HG03575 (cell line): ENCODE results near the gene TRPM4.
"Not testable (repeated sequence)": the region's sequence is repeated elsewhere in the genome, so short reads cannot be mapped to it uniquely, and the experiment has no call there.

Experiments
- ATAC-seq: cut with Tn5 transposase; IDR thresholded peaks from one replicate; pipeline ENCODE4 v1.9.1; 2021; ENCODE audit not compliant: unreplicated experiment, insufficient number of reproducible peaks, low FRiP score; ENCODE audit errors: extremely low read depth

The TRPM4 gene

DNA sequence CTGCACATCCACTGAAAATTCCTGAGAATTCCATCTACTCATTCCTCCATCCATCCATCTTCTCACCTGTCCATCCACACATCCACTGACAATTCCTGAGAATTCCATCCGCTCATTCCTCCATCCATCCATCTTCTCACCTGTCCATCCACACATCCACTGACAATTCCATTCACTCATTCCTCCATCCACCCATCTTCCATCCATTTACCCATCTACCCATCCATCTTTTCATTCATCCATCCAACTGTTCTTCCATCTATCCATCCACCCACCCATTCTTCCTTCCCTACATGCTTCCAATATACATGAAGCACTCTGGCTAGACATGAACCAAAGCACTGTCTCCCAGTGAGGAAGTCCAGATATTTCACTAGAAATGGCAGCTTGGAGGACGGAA lies 15.6 kb downstream of the TRPM4 start:
- no peak for ATAC-seq

DNA sequence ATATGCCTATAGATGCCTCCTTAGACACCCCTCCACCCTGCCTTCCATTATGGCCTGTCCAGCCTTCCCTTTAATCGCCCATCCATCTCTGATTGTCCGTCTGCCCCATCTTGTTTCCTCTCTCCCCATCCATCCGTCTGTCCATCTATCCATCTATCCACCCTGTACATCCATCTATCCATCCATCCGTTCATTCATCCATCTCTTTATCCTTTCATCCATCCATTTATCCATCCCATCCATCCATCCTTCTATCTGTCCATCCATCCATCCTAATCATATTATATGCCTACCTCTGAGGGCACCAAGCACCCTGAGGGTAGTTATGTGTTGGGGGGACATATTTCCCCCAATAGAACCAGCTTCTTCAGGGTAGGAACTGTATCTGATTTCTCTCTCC lies 23.1 kb downstream of the TRPM4 start:
- ATAC-seq = no peak

DNA sequence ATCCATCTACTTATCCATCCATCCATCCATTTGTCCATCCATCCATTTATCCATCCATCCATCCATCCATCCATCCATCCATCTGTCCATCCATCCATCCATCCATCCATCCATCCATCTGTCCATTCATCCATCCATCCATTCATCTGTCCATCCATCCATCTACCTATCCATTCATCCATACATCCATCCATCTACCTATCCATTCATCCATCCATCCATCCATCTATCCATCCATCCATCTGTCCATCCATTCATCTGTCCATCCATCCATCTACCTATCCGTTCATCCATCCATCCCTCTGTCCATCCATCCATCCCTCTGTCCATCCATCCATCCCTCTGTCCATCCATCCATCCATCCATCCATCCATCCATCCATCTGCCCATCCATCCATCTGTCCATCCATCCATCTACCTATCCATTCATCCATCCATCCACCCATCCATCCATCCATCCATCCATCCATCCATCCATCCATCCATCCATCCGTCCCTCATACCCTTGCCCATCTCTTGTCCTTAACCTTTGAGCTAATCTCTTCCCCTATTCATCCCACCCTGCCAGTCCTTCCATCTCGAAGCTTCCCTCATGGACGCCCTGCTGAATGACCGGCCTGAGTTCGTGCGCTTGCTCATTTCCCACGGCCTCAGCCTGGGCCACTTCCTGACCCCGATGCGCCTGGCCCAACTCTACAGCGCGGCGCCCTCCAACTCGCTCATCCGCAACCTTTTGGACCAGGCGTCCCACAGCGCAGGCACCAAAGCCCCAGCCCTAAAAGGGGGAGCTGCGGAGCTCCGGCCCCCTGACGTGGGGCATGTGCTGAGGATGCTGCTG lies 24.6 kb downstream of the TRPM4 start:
- not testable (repeated sequence) for ATAC-seq

DNA sequence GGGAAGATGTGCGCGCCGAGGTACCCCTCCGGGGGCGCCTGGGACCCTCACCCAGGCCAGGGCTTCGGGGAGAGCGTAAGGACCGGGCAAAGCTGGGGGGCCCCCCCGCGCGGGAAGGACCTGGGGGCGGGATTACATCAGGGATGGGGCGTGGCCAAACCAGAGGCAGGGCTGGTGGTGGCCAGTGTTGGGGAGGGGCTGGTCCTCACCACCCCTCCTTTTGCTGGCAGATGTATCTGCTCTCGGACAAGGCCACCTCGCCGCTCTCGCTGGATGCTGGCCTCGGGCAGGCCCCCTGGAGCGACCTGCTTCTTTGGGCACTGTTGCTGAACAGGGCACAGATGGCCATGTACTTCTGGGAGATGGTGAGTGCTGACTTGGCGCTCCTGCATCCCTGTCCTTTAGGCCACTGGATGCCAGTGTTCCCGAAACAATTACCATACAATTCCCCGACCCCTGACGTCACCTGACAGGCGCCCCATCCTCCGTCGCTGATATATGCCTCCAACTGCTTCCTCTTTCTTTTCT lies 25.3 kb downstream of the TRPM4 start:
- no peak for ATAC-seq

DNA sequence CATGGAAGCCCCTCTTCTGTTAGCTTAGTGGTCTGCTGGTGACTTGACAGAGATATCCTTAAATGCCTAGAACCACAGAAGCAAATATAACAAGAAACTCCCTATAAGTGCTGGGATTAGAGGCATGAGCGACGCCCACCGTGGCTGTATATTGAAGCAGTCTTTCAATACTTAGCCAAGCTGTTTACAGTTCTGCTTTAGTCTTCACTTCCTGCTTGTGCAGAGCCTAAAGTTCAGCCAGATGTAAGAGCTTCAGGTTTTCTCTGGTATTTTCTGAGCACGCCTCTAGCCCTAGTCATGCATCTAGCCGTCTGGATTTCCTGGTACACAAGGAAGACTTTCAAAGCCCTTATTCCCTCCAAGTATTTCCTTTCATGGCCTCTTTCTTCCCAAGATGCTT lies 28.5 kb downstream of the TRPM4 start:
- no peak for ATAC-seq

DNA sequence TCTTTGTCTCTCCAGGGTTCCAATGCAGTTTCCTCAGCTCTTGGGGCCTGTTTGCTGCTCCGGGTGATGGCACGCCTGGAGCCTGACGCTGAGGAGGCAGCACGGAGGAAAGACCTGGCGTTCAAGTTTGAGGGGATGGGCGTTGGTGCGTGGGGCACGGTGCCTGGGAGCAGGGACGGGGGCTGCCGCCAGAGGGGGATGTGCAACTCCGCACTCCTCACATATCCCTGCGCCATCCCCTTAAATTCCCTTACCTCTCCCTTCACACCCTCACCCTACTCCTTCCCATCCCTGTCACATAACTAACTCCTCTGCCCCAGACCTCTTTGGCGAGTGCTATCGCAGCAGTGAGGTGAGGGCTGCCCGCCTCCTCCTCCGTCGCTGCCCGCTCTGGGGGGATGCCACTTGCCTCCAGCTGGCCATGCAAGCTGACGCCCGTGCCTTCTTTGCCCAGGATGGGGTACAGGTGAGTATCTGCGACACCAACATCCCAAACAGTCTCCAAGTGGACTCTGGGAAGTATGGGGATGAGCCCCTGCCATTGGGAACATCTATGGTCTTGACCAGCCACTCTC lies 31.1 kb downstream of the TRPM4 start:
- ATAC-seq = no peak

DNA sequence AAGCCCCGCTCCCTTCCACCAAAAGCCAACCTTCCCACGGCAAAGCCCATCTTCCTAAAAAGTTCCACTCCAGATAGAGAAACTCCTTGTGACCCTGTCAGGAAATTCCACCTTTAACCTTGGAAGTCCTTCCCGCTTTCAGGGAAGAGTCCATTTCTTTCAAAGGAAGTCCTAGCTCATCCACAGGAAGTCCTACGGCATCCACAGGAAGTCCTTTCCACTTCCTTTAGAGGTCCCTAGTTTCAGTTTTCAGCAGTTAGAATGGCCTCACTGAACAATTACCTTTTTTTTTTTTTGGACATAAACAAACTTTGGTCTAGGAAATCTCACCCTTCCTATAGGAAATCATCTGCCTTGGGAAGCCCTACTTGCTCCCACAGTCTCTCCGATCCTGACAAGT lies 31.7 kb downstream of the TRPM4 start:
- ATAC-seq = no peak

DNA sequence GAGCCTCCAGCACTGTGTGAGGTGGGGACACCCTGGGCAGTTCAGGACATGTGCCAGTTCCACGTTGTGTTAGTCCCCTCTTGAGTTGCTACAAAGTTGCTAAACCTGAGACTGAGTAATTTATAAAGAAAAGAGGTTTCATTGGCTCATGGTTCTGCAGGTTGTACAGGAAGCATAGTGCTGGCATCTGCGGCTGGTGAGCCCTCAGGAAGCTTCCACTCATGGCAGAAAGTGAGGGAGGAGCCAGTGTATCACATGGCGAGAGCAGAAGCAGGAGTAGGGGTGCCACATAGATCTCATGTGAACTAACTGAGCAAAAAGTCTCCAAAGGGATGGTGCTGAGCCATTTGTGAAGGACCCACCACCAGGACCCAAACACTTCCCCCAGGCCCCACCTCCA lies 33.2 kb downstream of the TRPM4 start:
- no peak for ATAC-seq

DNA sequence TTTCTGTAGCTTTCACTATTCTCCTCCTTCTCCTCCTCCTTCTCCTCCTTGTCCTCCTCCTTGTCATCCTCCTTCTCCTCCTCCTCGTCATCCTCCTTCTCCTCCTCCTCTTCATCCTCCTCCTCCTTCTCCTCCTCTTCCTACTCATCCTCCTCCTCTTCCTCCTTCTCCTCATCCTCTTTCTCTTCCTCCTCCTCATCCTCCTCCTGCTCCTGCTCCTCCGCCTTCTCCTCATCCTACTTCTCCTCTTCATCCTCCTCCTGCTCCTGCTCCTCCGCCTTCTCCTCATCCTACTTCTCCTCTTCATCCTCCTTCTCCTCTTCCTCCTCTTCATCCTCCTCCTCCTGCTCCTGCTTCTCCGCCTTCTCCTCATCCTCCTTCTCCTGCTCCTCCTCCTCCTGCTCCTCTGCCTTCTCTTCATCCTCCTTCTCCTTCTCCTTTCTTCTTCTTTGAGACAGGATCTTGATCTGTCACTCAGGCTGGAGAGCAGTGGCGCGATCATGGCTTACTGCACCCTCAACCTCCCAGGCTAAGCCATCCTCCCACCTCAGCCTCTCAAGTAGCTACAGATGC lies 36.3 kb downstream of the TRPM4 start:
- no peak for ATAC-seq

DNA sequence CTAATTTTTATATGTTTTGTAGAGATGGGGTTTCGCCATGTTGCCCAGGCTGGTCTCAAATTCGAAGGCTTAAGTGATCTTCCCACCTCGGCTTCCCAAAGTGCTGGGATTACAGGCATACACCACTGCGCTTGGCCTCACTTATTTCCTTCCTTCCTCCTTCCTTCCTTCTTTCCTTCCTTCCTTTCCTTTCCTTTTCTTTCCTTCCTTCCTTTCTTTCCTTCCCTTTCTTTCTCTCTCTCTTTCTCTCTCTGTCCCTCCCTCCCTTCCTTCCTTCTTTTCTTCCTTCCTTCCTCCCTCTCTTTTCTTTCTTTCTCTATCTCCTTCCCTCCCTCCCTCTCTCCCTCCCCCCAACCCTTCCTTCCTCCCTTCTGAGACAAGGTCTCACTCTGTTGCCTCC lies 36.8 kb downstream of the TRPM4 start:
- no peak for ATAC-seq

DNA sequence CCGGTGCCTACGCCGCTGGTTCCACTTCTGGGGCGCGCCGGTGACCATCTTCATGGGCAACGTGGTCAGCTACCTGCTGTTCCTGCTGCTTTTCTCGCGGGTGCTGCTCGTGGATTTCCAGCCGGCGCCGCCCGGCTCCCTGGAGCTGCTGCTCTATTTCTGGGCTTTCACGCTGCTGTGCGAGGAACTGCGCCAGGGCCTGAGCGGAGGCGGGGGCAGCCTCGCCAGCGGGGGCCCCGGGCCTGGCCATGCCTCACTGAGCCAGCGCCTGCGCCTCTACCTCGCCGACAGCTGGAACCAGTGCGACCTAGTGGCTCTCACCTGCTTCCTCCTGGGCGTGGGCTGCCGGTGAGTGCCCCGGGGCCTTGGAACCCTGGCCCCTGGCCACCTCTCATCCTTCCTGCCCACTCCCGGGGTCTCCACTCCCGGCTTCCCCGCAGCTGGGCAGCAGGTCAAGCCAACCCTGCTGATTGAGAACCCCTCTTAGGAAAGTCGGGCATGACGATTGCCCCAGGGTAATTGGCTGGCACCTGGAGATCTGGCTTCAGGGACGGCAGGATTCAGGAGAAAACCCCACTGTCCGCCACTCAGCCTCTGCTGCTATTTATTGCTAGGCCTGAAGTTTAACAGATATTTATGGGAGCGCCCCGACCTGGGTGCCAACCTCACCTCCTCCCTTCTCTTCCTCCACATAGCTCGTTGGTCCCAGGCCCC lies 39.1 kb downstream of the TRPM4 start:
- no peak for ATAC-seq

DNA sequence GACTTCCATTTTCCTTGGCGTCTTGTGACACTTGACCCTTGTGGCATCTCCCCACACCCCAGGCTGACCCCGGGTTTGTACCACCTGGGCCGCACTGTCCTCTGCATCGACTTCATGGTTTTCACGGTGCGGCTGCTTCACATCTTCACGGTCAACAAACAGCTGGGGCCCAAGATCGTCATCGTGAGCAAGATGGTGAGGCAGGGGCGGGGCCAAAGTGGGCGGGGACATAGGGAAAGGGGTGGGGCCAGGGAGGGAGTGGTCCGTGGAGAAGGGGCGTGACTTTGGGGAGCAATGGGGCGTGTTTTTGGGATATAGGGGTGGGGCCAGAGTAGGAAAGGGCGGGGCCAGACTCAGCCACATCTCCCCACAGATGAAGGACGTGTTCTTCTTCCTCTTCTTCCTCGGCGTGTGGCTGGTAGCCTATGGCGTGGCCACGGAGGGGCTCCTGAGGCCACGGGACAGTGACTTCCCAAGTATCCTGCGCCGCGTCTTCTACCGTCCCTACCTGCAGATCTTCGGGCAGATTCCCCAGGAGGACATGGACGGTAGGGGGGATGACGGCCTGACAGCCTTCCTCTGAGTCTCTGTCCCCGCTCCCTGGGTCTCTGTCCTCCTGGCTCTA lies 42.8 kb downstream of the TRPM4 start:
- ATAC-seq = no peak

DNA sequence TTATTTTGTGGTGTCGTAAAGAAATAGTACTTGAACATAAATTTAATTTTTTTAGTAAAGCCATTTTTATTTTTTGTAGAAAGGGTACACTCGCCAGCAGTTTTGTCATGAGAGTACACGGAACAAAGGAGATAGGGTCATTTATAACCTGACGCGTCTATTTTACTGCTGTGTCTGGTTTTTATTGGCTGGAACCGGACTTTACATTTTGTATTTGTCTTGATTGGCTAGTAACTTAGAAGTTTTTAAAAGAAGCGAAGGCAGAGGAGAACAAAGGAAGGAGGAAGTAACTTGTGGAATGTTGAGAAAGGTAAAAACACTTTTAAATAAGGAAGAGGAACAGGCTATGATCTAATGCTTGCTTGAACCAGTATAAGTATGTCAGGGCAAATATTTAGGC lies 43.5 kb downstream of the TRPM4 start:
- ATAC-seq = no peak

DNA sequence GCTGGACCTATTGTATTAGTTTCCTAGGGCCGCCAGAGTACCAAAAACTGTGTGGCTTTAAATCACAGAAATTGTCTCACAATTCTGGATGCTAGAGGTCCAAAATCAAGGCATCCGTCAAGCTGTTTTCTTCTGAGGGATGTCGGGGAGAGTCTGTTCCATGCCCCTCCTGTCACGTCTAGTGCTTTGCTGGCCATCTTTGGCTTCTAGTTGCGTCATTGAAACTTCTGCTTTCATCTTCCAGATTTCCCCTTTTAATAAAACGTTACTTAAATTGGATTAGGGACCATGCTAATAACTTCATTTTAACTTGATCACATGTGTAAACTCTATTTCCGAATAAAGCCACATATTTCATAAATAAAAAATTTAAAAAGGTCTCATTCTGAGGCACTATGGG lies 47.5 kb downstream of the TRPM4 start:
- no peak for ATAC-seq

DNA sequence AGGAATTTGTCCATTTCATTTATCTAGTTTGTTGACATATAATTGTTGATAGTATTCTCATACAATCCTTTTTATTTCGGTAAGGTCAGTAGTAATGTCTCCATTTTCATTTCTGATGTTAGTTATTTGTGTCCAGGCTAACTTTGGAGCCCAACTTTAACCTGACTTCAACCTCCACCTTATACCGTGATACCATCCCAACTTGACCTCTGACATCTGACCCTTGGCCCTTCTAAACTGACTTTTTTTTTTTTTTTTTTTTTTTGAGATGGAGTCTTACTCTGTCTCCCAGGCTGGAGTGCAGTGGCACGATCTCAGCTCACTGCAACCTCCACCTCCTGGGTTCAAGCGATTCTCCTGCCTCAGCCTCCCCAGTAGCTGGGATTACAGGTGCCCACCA lies 51.9 kb downstream of the TRPM4 start:
- not testable (repeated sequence) for ATAC-seq

DNA sequence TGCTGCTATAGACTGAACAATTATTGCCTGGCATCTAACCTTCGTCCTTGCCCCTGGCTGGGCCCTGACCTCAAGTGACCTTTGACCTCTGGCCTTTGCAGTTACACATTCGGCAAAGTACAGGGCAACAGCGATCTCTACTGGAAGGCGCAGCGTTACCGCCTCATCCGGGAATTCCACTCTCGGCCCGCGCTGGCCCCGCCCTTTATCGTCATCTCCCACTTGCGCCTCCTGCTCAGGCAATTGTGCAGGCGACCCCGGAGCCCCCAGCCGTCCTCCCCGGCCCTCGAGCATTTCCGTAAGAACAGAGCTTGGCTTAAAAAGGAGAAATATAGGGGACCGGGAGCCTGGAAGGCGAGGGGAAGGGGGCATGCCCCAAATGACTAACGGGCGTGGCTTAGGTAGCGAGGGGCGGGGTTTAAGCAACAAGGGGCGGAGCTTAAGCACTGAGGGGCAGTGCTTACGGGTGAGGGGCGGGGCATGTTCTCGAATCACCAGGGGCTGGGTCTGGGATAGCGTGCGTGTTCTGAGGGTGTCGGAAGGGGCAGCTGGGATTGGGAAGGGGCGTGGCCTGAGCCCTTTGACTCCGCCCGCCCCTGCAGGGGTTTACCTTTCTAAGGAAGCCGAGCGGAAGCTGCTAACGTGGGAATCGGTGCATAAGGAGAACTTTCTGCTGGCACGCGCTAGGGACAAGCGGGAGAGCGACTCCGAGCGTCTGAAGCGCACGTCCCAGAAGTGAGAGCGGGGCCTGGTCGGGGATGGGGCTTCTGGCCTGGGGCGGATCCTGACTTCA lies 52.7 kb downstream of the TRPM4 start:
- no peak for ATAC-seq

DNA sequence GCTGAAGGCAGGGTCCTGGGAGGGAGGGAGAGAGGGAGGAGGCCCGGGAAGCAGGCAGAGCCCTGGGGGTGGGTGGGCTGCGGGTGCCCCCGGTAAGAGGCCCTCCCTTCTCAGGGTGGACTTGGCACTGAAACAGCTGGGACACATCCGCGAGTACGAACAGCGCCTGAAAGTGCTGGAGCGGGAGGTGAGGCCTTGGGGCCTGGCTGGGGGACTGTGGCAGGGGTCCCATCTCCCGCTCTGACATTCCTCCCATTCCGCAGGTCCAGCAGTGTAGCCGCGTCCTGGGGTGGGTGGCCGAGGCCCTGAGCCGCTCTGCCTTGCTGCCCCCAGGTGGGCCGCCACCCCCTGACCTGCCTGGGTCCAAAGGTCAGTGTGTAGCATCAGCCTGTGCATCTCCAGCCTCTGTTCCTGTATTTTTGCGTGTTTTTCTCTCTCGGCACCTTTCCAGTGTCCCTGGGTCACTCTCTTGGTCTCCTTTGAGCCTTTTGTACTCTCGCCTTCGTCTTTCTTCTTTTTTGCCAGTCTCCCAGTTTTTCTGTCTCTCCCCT lies 53.4 kb downstream of the TRPM4 start:
- ATAC-seq = no peak

DNA sequence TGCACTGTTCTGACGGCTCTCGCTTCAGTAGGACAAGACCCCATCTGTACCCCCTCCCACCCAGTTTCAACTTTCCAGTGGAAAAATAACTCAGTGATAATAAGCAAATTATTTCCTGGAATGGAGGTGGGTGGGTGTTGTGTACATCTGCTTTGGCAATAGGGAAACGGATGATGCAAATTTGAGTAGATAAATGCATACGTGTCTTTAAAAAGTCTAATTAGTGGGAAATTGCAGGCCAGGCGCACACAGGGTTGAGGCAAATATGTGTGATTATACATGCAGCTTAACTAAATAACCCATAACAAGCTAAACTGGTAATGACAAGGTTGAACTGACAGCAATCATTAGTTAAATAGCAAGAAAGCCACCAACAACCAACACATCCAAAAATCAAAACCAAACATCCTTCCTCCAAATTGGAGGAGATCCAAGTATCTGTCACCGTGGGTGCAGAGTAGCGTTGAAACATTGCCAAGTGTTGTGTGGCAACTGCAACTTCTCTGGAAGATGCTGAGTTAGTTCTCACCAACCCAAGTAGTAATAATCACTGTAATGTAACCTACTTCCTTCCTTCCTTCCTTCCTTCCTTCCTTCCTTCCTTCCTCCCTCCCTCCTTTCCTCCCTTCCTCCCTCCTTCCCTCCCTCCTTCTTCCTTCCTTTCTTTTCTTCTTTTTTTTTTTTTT lies 54.6 kb downstream of the TRPM4 start:
- no peak for ATAC-seq
